Sigmoid colon (tissue), 7 donors: ENCODE data around the gene SFMBT2. TPM values are rescaled to one million over a fixed set of nuclear protein-coding genes. Genes with fewer than 3 reads are reported as not detected.

Source experiments
- DNase-seq: peaks from one replicate; pipeline ENCODE4 v3.0.0-alpha.2; 2019
- H3K27ac ChIP-seq, 4 donors: fragments of 200-600 bp; sonication (generic); one replicate each; pipeline ENCODE4 v1.5.1; 2016 to 2019; ENCODE audit warnings: mild to moderate bottlenecking in 1 of 4
- H3K27me3 ChIP-seq, 3 donors: fragments of 200-600 bp; sonication (generic); one replicate each; pipeline ENCODE4 v1.5.1; 2019; ENCODE audit warnings: mild to moderate bottlenecking in 1 of 3
- H3K36me3 ChIP-seq, 4 donors: fragments of 200-600 bp; sonication (generic); one replicate each; pipeline ENCODE4 v1.5.1; 2016 to 2019
- H3K4me1 ChIP-seq, 4 donors: fragments of 200-600 bp; sonication (generic); one replicate each; pipeline ENCODE4 v1.5.1; 2017 to 2019
- H3K4me3 ChIP-seq, 4 donors: fragments of 200-600 bp; sonication (generic); one replicate each; pipeline ENCODE4 v1.5.1; 2017 to 2019; ENCODE audit warnings: mild to moderate bottlenecking in 2 of 4, moderate library complexity in 1 of 4
- H3K9me3 ChIP-seq, 4 donors: fragments of 200-600 bp in 3 of 4; sonication (generic) in 3 of 4; one replicate each; pipeline versions ENCODE4 v1.5.1 to v1.6.1; 2013 to 2019
- CTCF ChIP-seq, 4 experiments: fragments of 450-650 bp in 3 of 4; fragments of 200-600 bp in 1 of 4; IDR thresholded peaks; one replicate each; pipeline ENCODE4 v1.5.1; 2016 to 2019; ENCODE audit warnings: antibody characterized with exemption in 4 of 4, mild to moderate bottlenecking in 3 of 4, moderate library complexity in 2 of 4
- EP300 ChIP-seq, 4 donors: sonication (generic); formaldehyde crosslinking; IDR thresholded peaks; one replicate each; pipeline ENCODE4 v1.6.1; 2017; ENCODE audit warnings: antibody characterized with exemption in 4 of 4
- POLR2A ChIP-seq, 2 donors: fragments of 450-650 bp; IDR thresholded peaks; one replicate each; pipeline ENCODE4 v1.6.1; 2016; ENCODE audit warnings: antibody characterized with exemption in 2 of 2, mild to moderate bottlenecking in 2 of 2, moderate library complexity in 2 of 2
- POLR2AphosphoS5 ChIP-seq, 4 donors: sonication (generic); formaldehyde crosslinking; IDR thresholded peaks; one replicate each; pipeline ENCODE4 v1.6.1; 2017; ENCODE audit warnings: antibody characterized with exemption in 4 of 4
- WGBS, 2 donors: extraction: QIAGEN DNeasy Blood & Tissue Kit; methylation state at CpG; one replicate each; pipeline ENCODE4 v1.1.7; 2013; 5-methylcytosine and 5-hydroxymethylcytosine counted together
- intact Hi-C: fragments of 100-400 bp; cut with DNase I; formaldehyde crosslinking; loops from one replicate; pipeline ENCODE4 v1.15.1; 2023
- polyA plus RNA-seq, 3 donors: library from polyadenylated mRNA; stranded (reverse); fragments of 200-250 nt; gene quantifications; one replicate each; pipeline ENCODE4 v1.2.3, GENCODE V29; 2013
- total RNA-seq, 4 donors: library from RNA; depleted of rRNA; stranded (reverse); fragments of >200 nt; gene quantifications; one replicate each; pipeline ENCODE4 v1.1.0, GENCODE V29; 2016
- donor health status: healthy with polysubstance abuse.
- donor health status: Bipolar disorder and iron deficiency.
- donor health status: healthy.

SFMBT2 gene
- total and polyA plus RNA-seq, 7 donors = 0.60 to 6.4 (median 4.2) TPM

GRCh38 chr10:7357193-7357592 lies 53.6 kb downstream of the SFMBT2 start:
- Histone ChIP-seq H3K4me1 (no peaks in the 10 kb centered on the region), H3K27me3 (no peaks in the 10 kb centered on the region), H3K4me3 (no peak overlapping the region), H3K9me3 (no peaks in the 10 kb centered on the region), H3K36me3 (no peaks in the 10 kb centered on the region), H3K27ac (no peak overlapping the region)
- no peak for DNase-seq
- WGBS, 2 donors = 84 to 88% methylated on average over 6 of the region's 6 CpGs
- intact Hi-C loops = no loop called here
- TF ChIP-seq POLR2AphosphoS5 (IDR thresholded peaks at IDR 0.05) = no peak
- no peak for TF ChIP-seq CTCF (IDR thresholded peaks at IDR 0.05)
- no peak for TF ChIP-seq EP300 (IDR thresholded peaks at IDR 0.05)
- TF ChIP-seq POLR2A (IDR thresholded peaks at IDR 0.05) = no peak

- no peak overlapping the region for H3K4me3 ChIP-seq
- H3K9me3 ChIP-seq = no peaks in the 10 kb centered on the region
- no peaks in the 10 kb centered on the region for H3K27me3 ChIP-seq
- intact Hi-C loops = no loop called here
- no peak overlapping the region for H3K27ac ChIP-seq
- DNase-seq = no peak
- 85 to 92% methylated on average over 11 of the region's 11 CpGs for WGBS, 2 donors
- TF ChIP-seq POLR2A (IDR thresholded peaks at IDR 0.05) = no peak
- no peak for TF ChIP-seq CTCF (IDR thresholded peaks at IDR 0.05)
- no peak for TF ChIP-seq EP300 (IDR thresholded peaks at IDR 0.05)
- TF ChIP-seq POLR2AphosphoS5 (IDR thresholded peaks at IDR 0.05) = no peak
- no peaks in the 10 kb centered on the region for H3K36me3 ChIP-seq
- no peaks in the 10 kb centered on the region for H3K4me1 ChIP-seq
These were observed 56.3 kb downstream of the SFMBT2 start for GRCh38 chr10:7354330-7355047.

- Histone ChIP-seq H3K4me1 (no peaks in the 10 kb centered on the region), H3K4me3 (no peak overlapping the region), H3K27ac (no peak overlapping the region), H3K9me3 (no peaks in the 10 kb centered on the region), H3K36me3 (no peaks in the 10 kb centered on the region), H3K27me3 (no peaks in the 10 kb centered on the region)
- 92 to 97% methylated on average over 9 of the region's 9 CpGs for WGBS, 2 donors
- TF ChIP-seq POLR2AphosphoS5 (IDR thresholded peaks at IDR 0.05) (no peak), POLR2A (IDR thresholded peaks at IDR 0.05) (no peak), EP300 (IDR thresholded peaks at IDR 0.05) (no peak), CTCF (IDR thresholded peaks at IDR 0.05) (no peak)
- DNase-seq = no peak
- intact Hi-C loops = no loop called here
These were observed 58.9 kb downstream of the SFMBT2 start for GRCh38 chr10:7351894-7352293.

- no peaks in the 10 kb centered on the region for H3K9me3 ChIP-seq
- intact Hi-C loops = no loop called here
- no peak for DNase-seq
- no peak overlapping the region for H3K4me3 ChIP-seq
- peaks cover 0 to 6% (median 0%) of the 10 kb centered on the region in 4 donors for H3K4me1 ChIP-seq
- no peaks in the 10 kb centered on the region for H3K36me3 ChIP-seq
- 92 to 95% methylated on average over 3 of the region's 3 CpGs for WGBS, 2 donors
- no peaks in the 10 kb centered on the region for H3K27me3 ChIP-seq
- TF ChIP-seq POLR2AphosphoS5 (IDR thresholded peaks at IDR 0.05) = no peak
- no peak for TF ChIP-seq EP300 (IDR thresholded peaks at IDR 0.05)
- TF ChIP-seq POLR2A (IDR thresholded peaks at IDR 0.05) = no peak
- TF ChIP-seq CTCF (IDR thresholded peaks at IDR 0.05) = no peak
- no peak overlapping the region for H3K27ac ChIP-seq
These were observed 60.2 kb downstream of the SFMBT2 start for GRCh38 chr10:7350541-7351195.
